Sigmoid colon (tissue), 7 donors: ENCODE results near the gene CRKL. TPM values are rescaled to one million over a fixed set of nuclear protein-coding genes. Genes with fewer than 3 reads are reported as not detected.

ENCODE experiments used
- DNase-seq: peaks from one replicate; pipeline ENCODE4 v3.0.0-alpha.2; 2019
- H3K27ac ChIP-seq, 4 donors: fragments of 200-600 bp; sonication (generic); one replicate each; pipeline ENCODE4 v1.5.1; 2016 to 2019; ENCODE audit warnings: mild to moderate bottlenecking in 1 of 4
- H3K27me3 ChIP-seq, 3 donors: fragments of 200-600 bp; sonication (generic); one replicate each; pipeline ENCODE4 v1.5.1; 2019; ENCODE audit warnings: mild to moderate bottlenecking in 1 of 3
- H3K36me3 ChIP-seq, 4 donors: fragments of 200-600 bp; sonication (generic); one replicate each; pipeline ENCODE4 v1.5.1; 2016 to 2019
- H3K4me1 ChIP-seq, 4 donors: fragments of 200-600 bp; sonication (generic); one replicate each; pipeline ENCODE4 v1.5.1; 2017 to 2019
- H3K4me3 ChIP-seq, 4 donors: fragments of 200-600 bp; sonication (generic); one replicate each; pipeline ENCODE4 v1.5.1; 2017 to 2019; ENCODE audit warnings: mild to moderate bottlenecking in 2 of 4, moderate library complexity in 1 of 4
- H3K9me3 ChIP-seq, 4 donors: fragments of 200-600 bp in 3 of 4; sonication (generic) in 3 of 4; one replicate each; pipeline versions ENCODE4 v1.5.1 to v1.6.1; 2013 to 2019
- EP300 ChIP-seq, 4 donors: sonication (generic); formaldehyde crosslinking; IDR thresholded peaks; one replicate each; pipeline ENCODE4 v1.6.1; 2017; ENCODE audit warnings: antibody characterized with exemption in 4 of 4
- POLR2A ChIP-seq, 2 donors: fragments of 450-650 bp; IDR thresholded peaks; one replicate each; pipeline ENCODE4 v1.6.1; 2016; ENCODE audit warnings: antibody characterized with exemption in 2 of 2, mild to moderate bottlenecking in 2 of 2, moderate library complexity in 2 of 2
- POLR2AphosphoS5 ChIP-seq, 4 donors: sonication (generic); formaldehyde crosslinking; IDR thresholded peaks; one replicate each; pipeline ENCODE4 v1.6.1; 2017; ENCODE audit warnings: antibody characterized with exemption in 4 of 4
- WGBS, 2 donors: extraction: QIAGEN DNeasy Blood & Tissue Kit; methylation state at CpG; one replicate each; pipeline ENCODE4 v1.1.7; 2013; 5-methylcytosine and 5-hydroxymethylcytosine counted together
- intact Hi-C: fragments of 100-400 bp; cut with DNase I; formaldehyde crosslinking; loops from one replicate; pipeline ENCODE4 v1.15.1; 2023
- polyA plus RNA-seq, 3 donors: library from polyadenylated mRNA; stranded (reverse); fragments of 200-250 nt; gene quantifications; one replicate each; pipeline ENCODE4 v1.2.3, GENCODE V29; 2013
- total RNA-seq, 4 donors: library from RNA; depleted of rRNA; stranded (reverse); fragments of >200 nt; gene quantifications; one replicate each; pipeline ENCODE4 v1.1.0, GENCODE V29; 2016
- TF ChIP-seq, protein P1 (sequence below), 4 experiments: fragments of 450-650 bp in 3 of 4; fragments of 200-600 bp in 1 of 4; IDR thresholded peaks; one replicate each; pipeline ENCODE4 v1.5.1; 2016 to 2019; ENCODE audit warnings: antibody characterized with exemption in 4 of 4, mild to moderate bottlenecking in 3 of 4, moderate library complexity in 2 of 4
- donor health status: healthy with polysubstance abuse.
- donor health status: Bipolar disorder and iron deficiency.
- donor health status: healthy.

CRKL gene
- total and polyA plus RNA-seq, 7 donors, result 16.8 to 37.1 (median 35.6) TPM

- DNase-seq, result no peak
- Histone ChIP-seq H3K27ac (no peak overlapping the region), H3K36me3 (no peaks in the 10 kb centered on the region), H3K4me1 (peaks cover 0 to 54% (median 38%) of the 10 kb centered on the region in 4 donors), H3K27me3 (no peaks in the 10 kb centered on the region), H3K4me3 (no peak overlapping the region), H3K9me3 (no peaks in the 10 kb centered on the region)
- intact Hi-C loops, result loop anchor here (5.0 kb wide), 3 partner anchors 35 to 55 kb away; no protein-coding TSS in a partner anchor
- no peak for TF ChIP-seq POLR2AphosphoS5 (IDR thresholded peaks at IDR 0.05)
- TF ChIP-seq EP300 (IDR thresholded peaks at IDR 0.05), result no peak
- no peak for TF ChIP-seq POLR2A (IDR thresholded peaks at IDR 0.05)
- TF ChIP-seq, protein P1, sequence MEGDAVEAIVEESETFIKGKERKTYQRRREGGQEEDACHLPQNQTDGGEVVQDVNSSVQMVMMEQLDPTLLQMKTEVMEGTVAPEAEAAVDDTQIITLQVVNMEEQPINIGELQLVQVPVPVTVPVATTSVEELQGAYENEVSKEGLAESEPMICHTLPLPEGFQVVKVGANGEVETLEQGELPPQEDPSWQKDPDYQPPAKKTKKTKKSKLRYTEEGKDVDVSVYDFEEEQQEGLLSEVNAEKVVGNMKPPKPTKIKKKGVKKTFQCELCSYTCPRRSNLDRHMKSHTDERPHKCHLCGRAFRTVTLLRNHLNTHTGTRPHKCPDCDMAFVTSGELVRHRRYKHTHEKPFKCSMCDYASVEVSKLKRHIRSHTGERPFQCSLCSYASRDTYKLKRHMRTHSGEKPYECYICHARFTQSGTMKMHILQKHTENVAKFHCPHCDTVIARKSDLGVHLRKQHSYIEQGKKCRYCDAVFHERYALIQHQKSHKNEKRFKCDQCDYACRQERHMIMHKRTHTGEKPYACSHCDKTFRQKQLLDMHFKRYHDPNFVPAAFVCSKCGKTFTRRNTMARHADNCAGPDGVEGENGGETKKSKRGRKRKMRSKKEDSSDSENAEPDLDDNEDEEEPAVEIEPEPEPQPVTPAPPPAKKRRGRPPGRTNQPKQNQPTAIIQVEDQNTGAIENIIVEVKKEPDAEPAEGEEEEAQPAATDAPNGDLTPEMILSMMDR (IDR thresholded peaks at IDR 0.05), result no peak
- WGBS, 2 donors, result 74 to 83% methylated on average over 3 of the region's 3 CpGs
Measured at GRCh38 chr22:20922141-20922751, 5.0 kb downstream of the CRKL start.

DNA sequence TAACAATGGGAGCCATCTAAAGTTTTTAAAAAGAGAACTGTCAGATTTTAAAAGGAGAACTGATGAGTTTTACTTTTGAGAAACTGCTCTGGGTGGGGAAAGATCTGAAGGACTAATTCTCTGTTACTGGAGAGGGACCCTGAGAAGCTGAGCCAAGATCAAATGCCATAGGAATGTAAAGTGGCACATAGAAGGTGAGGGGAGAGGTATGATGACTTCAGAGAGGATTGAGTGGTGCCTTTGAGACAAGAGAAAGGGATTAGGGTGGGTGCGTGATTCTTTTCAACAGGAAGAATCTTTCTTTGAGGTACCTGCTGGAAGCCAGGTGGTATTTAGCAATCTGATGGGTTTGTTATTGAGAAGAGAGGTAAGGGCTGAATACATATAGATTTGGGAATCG, 9.0 kb downstream of the CRKL start:
- Histone ChIP-seq H3K36me3 (no peaks in the 10 kb centered on the region), H3K27me3 (no peaks in the 10 kb centered on the region), H3K4me1 (peaks cover 0 to 44% (median 21%) of the 10 kb centered on the region in 4 donors), H3K4me3 (no peak overlapping the region), H3K27ac (no peak overlapping the region), H3K9me3 (no peaks in the 10 kb centered on the region)
- TF ChIP-seq EP300 (IDR thresholded peaks at IDR 0.05) (no peak), POLR2A (IDR thresholded peaks at IDR 0.05) (no peak), POLR2AphosphoS5 (IDR thresholded peaks at IDR 0.05) (no peak)
- TF ChIP-seq, protein P1 (IDR thresholded peaks at IDR 0.05), result no peak
- intact Hi-C loops, result no loop called here
- WGBS, 2 donors, result 92% methylated on average over 2 of the region's 2 CpGs
- DNase-seq, result no peak

DNA sequence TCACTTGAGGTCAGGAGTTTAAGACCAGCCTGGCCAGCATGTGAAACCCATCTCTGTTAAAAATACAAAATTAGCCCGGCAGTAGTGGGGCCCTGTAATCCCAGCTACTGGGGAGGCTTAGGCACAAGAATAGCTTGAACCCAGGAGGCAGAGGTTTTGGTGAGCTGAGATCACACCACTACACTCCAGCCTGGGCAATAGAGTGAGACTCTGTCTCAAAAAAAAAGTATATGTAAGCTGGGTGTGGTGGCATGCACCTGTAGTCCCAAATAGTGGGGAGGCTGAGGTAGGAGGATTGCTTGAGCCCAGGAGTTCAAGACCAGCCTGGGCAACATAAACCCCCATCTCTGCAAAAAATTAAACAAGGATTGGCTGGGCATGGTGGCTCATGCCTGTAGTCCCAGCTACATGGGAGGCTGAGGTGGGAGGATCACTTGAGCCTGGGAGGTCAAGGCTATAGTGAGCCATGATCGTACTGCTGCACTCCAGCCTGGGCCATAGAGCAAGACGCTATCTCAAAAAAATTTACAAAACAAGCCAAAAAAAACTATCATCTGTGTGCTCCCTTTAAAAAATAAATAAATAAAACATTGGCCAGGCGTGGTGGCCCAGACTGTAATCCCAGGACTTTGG, 10.8 kb downstream of the CRKL start:
- TF ChIP-seq EP300 (IDR thresholded peaks at IDR 0.05) (no peak), POLR2A (IDR thresholded peaks at IDR 0.05) (no peak), POLR2AphosphoS5 (IDR thresholded peaks at IDR 0.05) (no peak)
- TF ChIP-seq, protein P1 (IDR thresholded peaks at IDR 0.05), result no peak
- WGBS, 2 donors, result 82 to 91% methylated on average over 4 of the region's 4 CpGs
- H3K36me3 ChIP-seq, result no peaks in the 10 kb centered on the region
- H3K4me1 ChIP-seq, result peaks cover 0 to 33% (median 18%) of the 10 kb centered on the region in 4 donors
- H3K27ac ChIP-seq, result no peak overlapping the region
- H3K9me3 ChIP-seq, result no peaks in the 10 kb centered on the region
- intact Hi-C loops, result no loop called here
- no peak overlapping the region for H3K4me3 ChIP-seq
- no peak for DNase-seq
- no peaks in the 10 kb centered on the region for H3K27me3 ChIP-seq

- Histone ChIP-seq H3K9me3 (no peaks in the 10 kb centered on the region), H3K27me3 (no peaks in the 10 kb centered on the region), H3K36me3 (no peaks in the 10 kb centered on the region), H3K4me3 (no peak overlapping the region), H3K27ac (no peak overlapping the region), H3K4me1 (peaks cover 0 to 33% (median 18%) of the 10 kb centered on the region in 4 donors)
- TF ChIP-seq EP300 (IDR thresholded peaks at IDR 0.05) (no peak), POLR2A (IDR thresholded peaks at IDR 0.05) (no peak), POLR2AphosphoS5 (IDR thresholded peaks at IDR 0.05) (no peak)
- TF ChIP-seq, protein P1 (IDR thresholded peaks at IDR 0.05), result no peak
- intact Hi-C loops, result no loop called here
- no peak for DNase-seq
- 88 to 93% methylated on average over 4 of the region's 4 CpGs for WGBS, 2 donors
Measured at GRCh38 chr22:20928573-20928967, 11.4 kb downstream of the CRKL start.
